Fibroblast of lung (primary cell): ENCODE measurements around the gene WDR12. TPM values are rescaled to one million over a fixed set of nuclear protein-coding genes. Genes with fewer than 3 reads are reported as not detected.
"Not testable (repeated sequence)": the region's sequence is repeated elsewhere in the genome, so short reads cannot be mapped to it uniquely, and the experiment has no call there.

Source experiments
- DNase-seq, 2 donors: peaks; one replicate each; pipeline versions ENCODE4 v3.0.0 to v3.0.0-alpha.2; 2010; ENCODE audit warnings: low read depth in 2 of 2
- H2AFZ ChIP-seq: 2 replicates; pipeline ENCODE4 v1.5.1; 2012; ENCODE audit warnings: low read length, control low read depth, inconsistent platforms
- H3K27ac ChIP-seq: 2 replicates; pipeline ENCODE4 v1.5.1; 2011; ENCODE audit warnings: low read length, control low read depth; ENCODE audit not compliant: insufficient read depth
- H3K27me3 ChIP-seq: 2 replicates; pipeline ENCODE4 v1.5.1; 2011; ENCODE audit warnings: mild to moderate bottlenecking, low read length; ENCODE audit not compliant: control insufficient read depth, insufficient read depth
- H3K36me3 ChIP-seq: 2 replicates; pipeline ENCODE4 v1.5.1; 2011; ENCODE audit warnings: low read length; ENCODE audit not compliant: control insufficient read depth, insufficient read depth
- H3K4me1 ChIP-seq: 2 replicates; pipeline ENCODE4 v1.5.1; 2011; ENCODE audit warnings: low read length; ENCODE audit not compliant: control insufficient read depth, insufficient read depth; ENCODE audit errors: extremely low read depth
- H3K4me2 ChIP-seq: 2 replicates; pipeline ENCODE4 v1.5.1; 2011; ENCODE audit warnings: low read length, control low read depth; ENCODE audit not compliant: insufficient read depth; ENCODE audit errors: extremely low read depth
- H3K4me3 ChIP-seq, 4 experiments: fragments of 200-600 bp in 1 of 4; sonication (generic) in 1 of 4; replicated peaks in 1 of 4; 2 replicates each; pipeline ENCODE4 v1.5.1; 2011 to 2016; ENCODE audit warnings: low read length in 4 of 4, low read depth in 3 of 4, mild to moderate bottlenecking in 3 of 4, control low read depth in 2 of 4, inconsistent platforms in 1 of 4, mixed read lengths in 1 of 4; ENCODE audit not compliant: insufficient read depth in 1 of 4; ENCODE audit errors: control extremely low read depth in 1 of 4
- H3K79me2 ChIP-seq: 2 replicates; pipeline ENCODE4 v1.5.1; 2012; ENCODE audit warnings: mild to moderate bottlenecking, low read length, inconsistent platforms; ENCODE audit not compliant: control insufficient read depth, insufficient read depth
- H3K9ac ChIP-seq: 2 replicates; pipeline ENCODE4 v1.5.1; 2011; ENCODE audit warnings: mild to moderate bottlenecking, low read length, control low read depth; ENCODE audit not compliant: insufficient read depth
- H3K9me3 ChIP-seq: 2 replicates; pipeline ENCODE4 v1.5.1; 2012; ENCODE audit warnings: low read depth, low read length; ENCODE audit not compliant: control insufficient read depth, insufficient read depth
- H4K20me1 ChIP-seq: 2 replicates; pipeline ENCODE4 v1.5.1; 2011; ENCODE audit warnings: low read length; ENCODE audit not compliant: control insufficient read depth, insufficient read depth; ENCODE audit errors: extremely low read depth
- CTCF ChIP-seq, 2 donors: IDR thresholded peaks in 1 of 2; conservative IDR thresholded peaks in 1 of 2; 1 replicate in 1 of 2; 2 replicates in 1 of 2; pipeline ENCODE4 v1.5.1; 2011 to 2012; ENCODE audit warnings: low read length in 2 of 2, control low read depth in 1 of 2, inconsistent platforms in 1 of 2, low read depth in 1 of 2, mild to moderate bottlenecking in 1 of 2
- EZH2 ChIP-seq: IDR thresholded peaks from 2 replicates; pipeline ENCODE4 v1.5.1; 2012; ENCODE audit warnings: low read length, control low read depth, mild to moderate bottlenecking; ENCODE audit errors: missing control alignments
- polyA plus RNA-seq, 2 donors: library from polyadenylated mRNA; depleted of rRNA in 1 of 2; stranded (reverse) in 1 of 2; unstranded in 1 of 2; fragments of >200 nt; gene quantifications; 2 replicates each; pipeline ENCODE4 v1.2.1, GENCODE V29; 2011 to 2012; ENCODE audit warnings: missing spikeins in 1 of 2
- total RNA-seq: library from RNA; depleted of rRNA; stranded (reverse); fragments of >200 nt; gene quantifications from 2 replicates; pipeline ENCODE4 v1.2.1, GENCODE V29; 2014

Gene WDR12
- total and polyA plus RNA-seq, 2 donors (not counting 1 experiment from before 2014, with no cell fraction given): 26.4 to 35.1 TPM

GRCh38 chr2:202910698-202911097 is 775 bp downstream of the WDR12 start:
- Histone ChIP-seq H2AFZ (no peak overlapping the region), H3K4me3 (peak overlapping the region; percentile 85 to 99 (median 94)), H3K9me3 (no peaks in the 10 kb centered on the region), H3K9ac (no peak overlapping the region), H4K20me1 (no peaks in the 10 kb centered on the region), H3K4me1 (no peaks in the 10 kb centered on the region), H3K4me2 (peak overlapping the region; percentile 91), H3K27ac (no peak overlapping the region), H3K79me2 (peaks cover 33% of the 10 kb centered on the region), H3K27me3 (no peaks in the 10 kb centered on the region), H3K36me3 (no peaks in the 10 kb centered on the region)
- TF ChIP-seq EZH2 (no peak), CTCF (conservative IDR thresholded peaks at IDR 0.05 in 1 of 2, IDR thresholded peaks at IDR 0.05 in 1 of 2; ENCODE audit: low read depth in 1 of 2, low read length in 2 of 2) (no peak)
- DNase-seq: no peak

- Histone ChIP-seq H3K4me3 (peak overlapping the region in 3 of 4 experiments; percentile 85 to 99 (median 94)), H3K79me2 (peaks cover 33% of the 10 kb centered on the region), H3K4me2 (peak overlapping the region; percentile 91)
- not testable (repeated sequence) for H3K9ac ChIP-seq, DNase-seq, H2AFZ ChIP-seq, H3K36me3 ChIP-seq, H3K9me3 ChIP-seq, H3K27me3 ChIP-seq, H3K4me1 ChIP-seq, H4K20me1 ChIP-seq, H3K27ac ChIP-seq
Observed at GRCh38 chr2:202910250-202910649, 1.2 kb downstream of the WDR12 start.

GRCh38 chr2:202909394-202910192 is 1.9 kb downstream of the WDR12 start:
- no peaks in the 10 kb centered on the region for H3K9me3 ChIP-seq
- TF ChIP-seq EZH2: no peak
- TF ChIP-seq CTCF (conservative IDR thresholded peaks at IDR 0.05 in 1 of 2, IDR thresholded peaks at IDR 0.05 in 1 of 2; ENCODE audit: low read depth in 1 of 2, low read length in 2 of 2): no peak
- H3K27me3 ChIP-seq: no peaks in the 10 kb centered on the region
- H3K4me1 ChIP-seq: no peaks in the 10 kb centered on the region
- H3K9ac ChIP-seq: no peak overlapping the region
- peaks cover 33% of the 10 kb centered on the region for H3K79me2 ChIP-seq
- DNase-seq: peak in 1 of 2 donors; percentile 6
- no peak overlapping the region for H2AFZ ChIP-seq
- no peak overlapping the region for H3K27ac ChIP-seq
- H3K36me3 ChIP-seq: no peaks in the 10 kb centered on the region
- peak overlapping the region in 2 of 4 experiments; percentile 85 to 94 for H3K4me3 ChIP-seq
- no peak overlapping the region for H3K4me2 ChIP-seq
- no peaks in the 10 kb centered on the region for H4K20me1 ChIP-seq
